Stimulated activated CD8-positive, alpha-beta memory T cell treated with anti-CD3 and anti-CD28 coated beads, Interleukin-12 subunit alpha, Interleukin-12 subunit beta, amount 100 ng/mL, for 1 hour (primary cell): ENCODE data around the gene LSS.
"Not testable (repeated sequence)": the region's sequence is repeated elsewhere in the genome, so short reads cannot be mapped to it uniquely, and the experiment has no call there.

ENCODE experiments used
- DNase-seq: peaks from one replicate; pipeline ENCODE4 v3.0.0-alpha.2; 2020; ENCODE audit warnings: low read depth

LSS gene

GRCh38 chr21:46245213-46245915 is 16.8 kb upstream of the LSS start:
- DNase-seq, result no peak

GRCh38 chr21:46244602-46245001 is 16.0 kb upstream of the LSS start:
- DNase-seq, result no peak

- no peak for DNase-seq
These were observed 15.4 kb upstream of the LSS start for GRCh38 chr21:46243960-46244361.

GRCh38 chr21:46243325-46243724 is 14.8 kb upstream of the LSS start:
- DNase-seq, result no peak

- DNase-seq, result not testable (repeated sequence)
These were observed 13.0 kb upstream of the LSS start for GRCh38 chr21:46241577-46241976.

- DNase-seq, result no peak
These were observed 11.3 kb upstream of the LSS start for GRCh38 chr21:46239817-46240325.

GRCh38 chr21:46237474-46237873 is 8.9 kb upstream of the LSS start:
- no peak for DNase-seq

- DNase-seq, result no peak
These were observed 5.9 kb upstream of the LSS start for GRCh38 chr21:46234436-46234950.

GRCh38 chr21:46229923-46230260 is 1.3 kb upstream of the LSS start:
- no peak for DNase-seq

- no peak for DNase-seq
These were observed 754 bp upstream of the LSS start for GRCh38 chr21:46229133-46229922.

GRCh38 chr21:46227811-46228344 is 696 bp downstream of the LSS start:
- DNase-seq, result no peak

GRCh38 chr21:46226920-46227599 is 1.5 kb downstream of the LSS start:
- no peak for DNase-seq

- no peak for DNase-seq
These were observed 2.4 kb downstream of the LSS start for GRCh38 chr21:46226146-46226545.

GRCh38 chr21:46223661-46224060 is 4.9 kb downstream of the LSS start:
- DNase-seq, result not testable (repeated sequence)

GRCh38 chr21:46223217-46223616 is 5.4 kb downstream of the LSS start:
- no peak for DNase-seq

- DNase-seq, result no peak
These were observed 6.0 kb downstream of the LSS start for GRCh38 chr21:46222436-46223116.

GRCh38 chr21:46221664-46222435 is 6.7 kb downstream of the LSS start:
- DNase-seq, result no peak

- no peak for DNase-seq
These were observed 7.7 kb downstream of the LSS start for GRCh38 chr21:46220847-46221246.

GRCh38 chr21:46220275-46220810 is 8.2 kb downstream of the LSS start:
- DNase-seq, result no peak

- no peak for DNase-seq
These were observed 8.9 kb downstream of the LSS start for GRCh38 chr21:46219591-46220239.
